ENCODE measurements around the gene C4BPB. TPM values are rescaled to one million over a fixed set of nuclear protein-coding genes. Genes with fewer than 3 reads are reported as not detected.

C4BPB gene
- total and polyA plus RNA-seq, 2 of the 4 experiments (the other 2 are of a cell fraction): not detected

GRCh38 chr1:207089627-207090355 lies 1.1 kb downstream of the C4BPB start:
- POLR2A ChIA-PET (ENCODE audit: unreplicated experiment): no interaction called here
- no peaks in the 10 kb centered on the region for H4K20me1 ChIP-seq (ENCODE audit: insufficient read depth, low read length)
- dilution Hi-C loops (cut with HindIII; ENCODE audit: low sequenced_read_pairs, unreplicated experiment): no loop called here
- in situ Hi-C loops (cut with MboI; ENCODE audit: low sequenced_read_pairs): loop anchor here (5.0 kb wide), 1 partner anchor 318 kb away; no protein-coding TSS in a partner anchor
- H3K36me3 ChIP-seq (ENCODE audit: control insufficient read depth, insufficient read depth, low read length): no peaks in the 10 kb centered on the region
- no peak for DNase-seq
- no peak overlapping the region for H3K14ac ChIP-seq (replicated peaks; ENCODE audit: low read depth, low read length)
- H3K9me3 ChIP-seq (ENCODE audit: control insufficient read depth, insufficient read depth, low read length): no peaks in the 10 kb centered on the region
- CTCF ChIA-PET: interaction anchor here (1.2 kb wide), 1 partner anchor 315 kb away, joined by 5 read pairs; no protein-coding TSS in a partner anchor
- H2BK15ac ChIP-seq (ENCODE audit: low read depth, low read length): no peak overlapping the region
- H3K4me1 ChIP-seq (ENCODE audit: control insufficient read depth, insufficient read depth, low read length): no peaks in the 10 kb centered on the region
- H3K56ac ChIP-seq (ENCODE audit: extremely low read depth, insufficient read depth, low read length): no peak overlapping the region
- H3K9ac ChIP-seq (ENCODE audit: low read depth, low read length): no peak overlapping the region
- no peak overlapping the region for H4K8ac ChIP-seq (ENCODE audit: low read depth in 2 of 2, low read length in 2 of 2)
- no peak overlapping the region for H2BK5ac ChIP-seq (ENCODE audit: low read depth, low read length, poor library complexity, severe bottlenecking)
- no peak overlapping the region for H3K27ac ChIP-seq (ENCODE audit: insufficient read depth, low read length)
- no peak for ATAC-seq (ENCODE audit: low read depth)
- no peak overlapping the region for H2AK5ac ChIP-seq (ENCODE audit: low read depth, low read length)
- H3K4me2 ChIP-seq (ENCODE audit: low read depth, low read length): no peak overlapping the region
- H3K18ac ChIP-seq (ENCODE audit: low read depth, low read length): no peak overlapping the region
- H3K4me3 ChIP-seq (ENCODE audit: insufficient read depth, low read depth, low read length): no peak overlapping the region
- H4K91ac ChIP-seq (ENCODE audit: insufficient read depth, low read depth, low read length): no peak overlapping the region
- H3K23ac ChIP-seq (ENCODE audit: low read depth, low read length): no peak overlapping the region
- no peak overlapping the region for H2AFZ ChIP-seq (replicated peaks; ENCODE audit: low read length, poor library complexity)
- H2BK20ac ChIP-seq (ENCODE audit: low read depth, low read length): no peak overlapping the region
- TF ChIP-seq MAZ (IDR thresholded peaks at IDR 0.05; ENCODE audit: borderline replicate concordance, low read depth, low read length): no peak
- TF ChIP-seq ELK1 (IDR thresholded peaks at IDR 0.05; ENCODE audit: borderline replicate concordance, low read depth, low read length): no peak
- TF ChIP-seq RFX5 (IDR thresholded peaks at IDR 0.05; ENCODE audit: low read depth, low read length): no peak
- TF ChIP-seq NFE2L2 (IDR thresholded peaks at IDR 0.05; ENCODE audit: low read depth, low read length): no peak
- no peak for TF ChIP-seq POLR2A (IDR thresholded peaks at IDR 0.05; ENCODE audit: low read depth, low read length)
- no TSS peak for BruUV-seq (replicated peaks)
- no peak overlapping the region for H4K5ac ChIP-seq (ENCODE audit: low read depth, low read length)
- H3K79me1 ChIP-seq (ENCODE audit: low read depth in 1 of 2, low read length in 2 of 2): no peaks in the 10 kb centered on the region
- WGBS, 2 experiments (ENCODE audit: extremely low coverage in 2 of 2, insufficient read length in 1 of 2): 91% methylated on average over 12 of the region's 17 CpGs; no CpG with 5 or more reads in 1 of the 2 experiments
- no peak overlapping the region for H2BK120ac ChIP-seq (ENCODE audit: low read depth, low read length)
- H2AK9ac ChIP-seq (replicated peaks; ENCODE audit: low read depth, low read length, poor library complexity): no peak overlapping the region
- intact Hi-C loops (cut with micrococcal nuclease): no loop called here
- no peaks in the 10 kb centered on the region for H3K9me1 ChIP-seq (ENCODE audit: insufficient read depth, low read length)
- H3K27me3 ChIP-seq (ENCODE audit: control insufficient read depth, insufficient read depth, low read length): peaks cover 6% of the 10 kb centered on the region; the same call in 1 of the 2 replicates
- H3K4ac ChIP-seq (ENCODE audit: low read depth, low read length): no peak overlapping the region
